IMR-90 (cell line): Measurements from ENCODE around the gene CAMTA1.

Experiments used
- CTCF ChIP-seq: conservative IDR thresholded peaks from 2 replicates; pipeline ENCODE4 v1.5.1; 2012; ENCODE audit warnings: mild to moderate bottlenecking, low read depth, low read length, improper control_type of control experiment
- POLR2A ChIP-seq: IDR thresholded peaks from 2 replicates; pipeline ENCODE4 v1.6.1; 2012; ENCODE audit warnings: mild to moderate bottlenecking, low read depth, low read length

- TF ChIP-seq CTCF: no peak
- TF ChIP-seq POLR2A: no peak
Measured at GRCh38 chr1:7624791-7625355, 839.6 kb downstream of the CAMTA1 start.
